ENCODE measurements around the gene ZNF35. TPM values are rescaled to one million over a fixed set of nuclear protein-coding genes. Genes with fewer than 3 reads are reported as not detected.

ZNF35 gene
- polyA plus RNA-seq, 2 of the 4 experiments (the other 2 are of a cell fraction), result 4.1 to 5.0 TPM

- DNase-seq (ENCODE audit: low read depth in 1 of 2, low spot score in 1 of 2) (no peak), FAIRE-seq (no peak), ATAC-seq (no peak)
- Histone ChIP-seq H3K4me1 (no peaks in the 10 kb centered on the region), H3K4me2 (peak overlapping the region; percentile 72), H3K9me3 (peaks cover 60% of the 10 kb centered on the region), H3K4me3 (peak overlapping the region; percentile 91; the same call in 1 of the 3 replicates), H3K27ac (no peak overlapping the region)
- POLR2A ChIA-PET, result no interaction called here
- CTCF ChIA-PET, result no interaction called here
- TF ChIP-seq EP300 (IDR thresholded peaks at IDR 0.05), result no peak
- TF ChIP-seq, protein P1, sequence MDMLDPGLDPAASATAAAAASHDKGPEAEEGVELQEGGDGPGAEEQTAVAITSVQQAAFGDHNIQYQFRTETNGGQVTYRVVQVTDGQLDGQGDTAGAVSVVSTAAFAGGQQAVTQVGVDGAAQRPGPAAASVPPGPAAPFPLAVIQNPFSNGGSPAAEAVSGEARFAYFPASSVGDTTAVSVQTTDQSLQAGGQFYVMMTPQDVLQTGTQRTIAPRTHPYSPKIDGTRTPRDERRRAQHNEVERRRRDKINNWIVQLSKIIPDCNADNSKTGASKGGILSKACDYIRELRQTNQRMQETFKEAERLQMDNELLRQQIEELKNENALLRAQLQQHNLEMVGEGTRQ (IDR thresholded peaks at IDR 0.05), result no peak
- 89% methylated on average over 1 of the region's 1 CpG for WGBS (ENCODE audit: missing lambda C conversion rate)
Observed at GRCh38 chr3:44649709-44650108, 1.2 kb downstream of the ZNF35 start.

- Histone ChIP-seq H3K4me3 (no peak overlapping the region), H3K27ac (no peak overlapping the region), H3K4me2 (no peak overlapping the region), H3K9me3 (peaks cover 61% of the 10 kb centered on the region), H3K4me1 (no peaks in the 10 kb centered on the region)
- DNase-seq (ENCODE audit: low read depth in 1 of 2, low spot score in 1 of 2) (peak in 1 of 2 experiments; percentile 6), FAIRE-seq (no peak), ATAC-seq (no peak)
- no peak for TF ChIP-seq JUNB (IDR thresholded peaks at IDR 0.05)
- no peak for TF ChIP-seq BCL3 (IDR thresholded peaks at IDR 0.05)
- no peak for TF ChIP-seq CEBPB (IDR thresholded peaks at IDR 0.05)
- TF ChIP-seq MAZ (IDR thresholded peaks at IDR 0.05; ENCODE audit: borderline replicate concordance, low read depth, low read length), result no peak
- no peak for TF ChIP-seq POLR2A (IDR thresholded peaks at IDR 0.05; ENCODE audit: low read length)
- TF ChIP-seq HOXB5 (CRISPR knock-in tag; IDR thresholded peaks at IDR 0.05), result no peak
- TF ChIP-seq SMC3 (IDR thresholded peaks at IDR 0.05), result no peak
- TF ChIP-seq JUN (IDR thresholded peaks at IDR 0.05), result no peak
- no peak for TF ChIP-seq CHD2 (IDR thresholded peaks at IDR 0.05; ENCODE audit: low read length, partially characterized antibody)
- no peak for TF ChIP-seq HMGXB4 (CRISPR knock-in tag; IDR thresholded peaks at IDR 0.05; ENCODE audit: borderline replicate concordance)
- no peak for TF ChIP-seq TP53 (CRISPR knock-in tag; IDR thresholded peaks at IDR 0.05)
- no peak for TF ChIP-seq ESRRA (IDR thresholded peaks at IDR 0.05; ENCODE audit: borderline replicate concordance, low read length)
- 95% methylated on average over 5 of the region's 5 CpGs for WGBS (ENCODE audit: missing lambda C conversion rate)
- CTCF ChIA-PET, result no interaction called here
- POLR2A ChIA-PET, result no interaction called here
Observed at GRCh38 chr3:44654039-44654438, 5.5 kb downstream of the ZNF35 start.

DNA sequence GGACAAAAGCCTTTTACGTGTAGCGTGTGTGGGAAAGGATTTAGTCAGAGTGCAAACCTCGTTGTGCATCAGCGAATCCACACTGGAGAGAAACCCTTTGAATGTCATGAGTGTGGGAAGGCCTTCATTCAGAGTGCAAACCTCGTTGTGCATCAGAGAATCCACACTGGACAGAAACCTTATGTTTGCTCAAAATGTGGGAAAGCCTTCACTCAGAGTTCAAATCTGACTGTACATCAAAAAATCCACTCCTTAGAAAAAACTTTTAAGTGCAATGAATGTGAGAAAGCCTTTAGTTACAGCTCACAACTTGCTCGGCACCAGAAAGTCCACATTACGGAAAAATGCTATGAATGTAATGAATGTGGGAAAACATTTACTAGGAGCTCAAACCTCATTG lies 10.5 kb downstream of the ZNF35 start:
- no peaks in the 10 kb centered on the region for H3K4me1 ChIP-seq
- WGBS (ENCODE audit: missing lambda C conversion rate), result 94% methylated on average over 7 of the region's 7 CpGs
- no peak overlapping the region for H3K27ac ChIP-seq
- no peak for ATAC-seq
- peaks cover 72% of the 10 kb centered on the region for H3K9me3 ChIP-seq
- no peak for FAIRE-seq
- H3K4me2 ChIP-seq, result no peak overlapping the region
- POLR2A ChIA-PET, result no interaction called here
- H3K4me3 ChIP-seq, result no peak overlapping the region
- DNase-seq (ENCODE audit: low read depth in 1 of 2, low spot score in 1 of 2), result peak in 1 of 2 experiments; percentile 1
- CTCF ChIA-PET, result no interaction called here
- TF ChIP-seq RCOR1 (IDR thresholded peaks at IDR 0.05; ENCODE audit: low read depth, low read length) (no peak), KDM1A (IDR thresholded peaks at IDR 0.05; ENCODE audit: low read depth) (no peak), JUNB (IDR thresholded peaks at IDR 0.05) (no peak), FOSL2 (IDR thresholded peaks at IDR 0.05) (no peak), FOSL2 (CRISPR knock-in tag; IDR thresholded peaks at IDR 0.05) (no peak), CBX8 (IDR thresholded peaks at IDR 0.05) (no peak), BHLHE40 (IDR thresholded peaks at IDR 0.05; ENCODE audit: low read depth, low read length) (no peak), ZFP36 (IDR thresholded peaks at IDR 0.05; ENCODE audit: borderline replicate concordance, partially characterized antibody) (no peak), E2F6 (IDR thresholded peaks at IDR 0.05; ENCODE audit: borderline replicate concordance, low read depth) (no peak), MAZ (IDR thresholded peaks at IDR 0.05; ENCODE audit: borderline replicate concordance, low read depth, low read length) (no peak), RNF2 (IDR thresholded peaks at IDR 0.05; ENCODE audit: borderline replicate concordance, low read depth) (no peak), ZSCAN20 (CRISPR knock-in tag; IDR thresholded peaks at IDR 0.05) (no peak), REST (IDR thresholded peaks at IDR 0.05) (no peak), HDAC2 (IDR thresholded peaks at IDR 0.05) (no peak), GATA3 (IDR thresholded peaks at IDR 0.05; ENCODE audit: borderline replicate concordance) (no peak; the same call in 1 of the 2 replicates), KDM5A (IDR thresholded peaks at IDR 0.05) (no peak), HEYL (CRISPR knock-in tag; IDR thresholded peaks at IDR 0.05) (no peak), RFX5 (IDR thresholded peaks at IDR 0.05) (no peak)

Measured in A549 (cell line).